Measurements from ENCODE around the gene SDF2. TPM values are rescaled to one million over a fixed set of nuclear protein-coding genes. Genes with fewer than 3 reads are reported as not detected.

SDF2 gene
- total RNA-seq: 10 to 100 TPM; 35.9 to 50.1 (median 43.3) TPM

GRCh38 chr17:28661635-28662526 is at the start of gene SDF2, which contains the start of gene SUPT6H:
Gene SDF2, minus strand, starts transcription at chr17:28661906. Its CDS starts 30 bp downstream, at chr17:28661876.
Gene SUPT6H, plus strand, starts transcription at chr17:28662205. Its CDS starts 11,197 bp downstream, at chr17:28673402.
- Histone ChIP-seq H3K27me3 (no peaks in the 10 kb centered on the region), H3K27ac (peak within 1 kb of the TSS; percentile 96 to 98), H3K4me1 (peaks cover 0 to 12% of the 10 kb centered on the region in 2 donors), H3K36me3 (no peaks in the 10 kb centered on the region), H3K9me3 (no peaks in the 10 kb centered on the region), H3K4me3 (peak within 1 kb of the TSS; percentile 72 to 99)
- DNase-seq: peak; percentile 88 to 90
- intact Hi-C loops (cut with DNase I; ENCODE audit: low total_unique reads): no loop called here
- TF ChIP-seq POLR2A (IDR thresholded peaks at IDR 0.05) (peak; percentile 67 to 89), CTCF (IDR thresholded peaks at IDR 0.05) (peak in 1 of 4 experiments; percentile 4)

- Histone ChIP-seq H3K9me3 (no peaks in the 10 kb centered on the region), H3K36me3 (no peaks in the 10 kb centered on the region), H3K4me3 (peak overlapping the region; percentile 47 to 65), H3K27ac (peak overlapping the region; percentile 84 to 93), H3K27me3 (no peaks in the 10 kb centered on the region), H3K4me1 (no peaks in the 10 kb centered on the region)
- peak in 1 of 4 experiments; percentile 12 for TF ChIP-seq CTCF (IDR thresholded peaks at IDR 0.05)
- peak; percentile 79 to 89 for TF ChIP-seq POLR2A (IDR thresholded peaks at IDR 0.05)
- intact Hi-C loops (cut with DNase I; ENCODE audit: low total_unique reads): no loop called here
- DNase-seq: peak; percentile 88 to 93
Measured at GRCh38 chr17:28710861-28711722, 49.4 kb upstream of the SDF2 start.

GRCh38 chr17:28707339-28707720 is 45.6 kb upstream of the SDF2 start:
- intact Hi-C loops (cut with DNase I; ENCODE audit: low total_unique reads): no loop called here
- Histone ChIP-seq H3K27ac (no peak overlapping the region), H3K4me1 (no peaks in the 10 kb centered on the region)

GRCh38 chr17:28706471-28707338 is 45.0 kb upstream of the SDF2 start:
- Histone ChIP-seq H3K27me3 (no peaks in the 10 kb centered on the region), H3K4me1 (no peaks in the 10 kb centered on the region), H3K36me3 (no peaks in the 10 kb centered on the region), H3K27ac (no peak overlapping the region), H3K9me3 (no peaks in the 10 kb centered on the region), H3K4me3 (no peak overlapping the region)
- no peak for TF ChIP-seq POLR2A (IDR thresholded peaks at IDR 0.05)
- no peak for TF ChIP-seq CTCF (IDR thresholded peaks at IDR 0.05)
- no peak for DNase-seq
- intact Hi-C loops (cut with DNase I; ENCODE audit: low total_unique reads): no loop called here

More at GRCh38 chr17:28707339-28707720, 45.6 kb upstream of the SDF2 start:
- Histone ChIP-seq H3K27me3 (no peaks in the 10 kb centered on the region), H3K9me3 (no peaks in the 10 kb centered on the region), H3K36me3 (no peaks in the 10 kb centered on the region), H3K4me3 (no peak overlapping the region)
- TF ChIP-seq CTCF (IDR thresholded peaks at IDR 0.05): no peak
- no peak for TF ChIP-seq POLR2A (IDR thresholded peaks at IDR 0.05)
- no peak for DNase-seq
